Activated CD4-positive, alpha-beta T cell treated with anti-CD3 and anti-CD28 coated beads, Interleukin-2, amount 10 ng/mL, durations not matched to agents 24 days and 14 days (primary cell): ENCODE measurements around the gene DGAT2L6. TPM values are rescaled to one million over a fixed set of nuclear protein-coding genes. Genes with fewer than 3 reads are reported as not detected.
"Not testable (repeated sequence)": the region's sequence is repeated elsewhere in the genome, so short reads cannot be mapped to it uniquely, and the experiment has no call there.

Experiments used
- DNase-seq: peaks from one replicate; pipeline ENCODE4 v3.0.0; 2022
- H3K27ac Mint-ChIP-seq: one replicate; pipeline ENCODE4 v1.8.0; 2022; ENCODE audit warnings: mild to moderate bottlenecking, mixed read lengths
- H3K27me3 Mint-ChIP-seq: one replicate; pipeline ENCODE4 v1.8.0; 2022; ENCODE audit warnings: mixed read lengths
- H3K36me3 Mint-ChIP-seq: one replicate; pipeline ENCODE4 v1.8.0; 2022; ENCODE audit warnings: low read depth, mild to moderate bottlenecking, mixed read lengths
- H3K4me1 Mint-ChIP-seq: one replicate; pipeline ENCODE4 v1.8.0; 2021; ENCODE audit warnings: mixed read lengths
- H3K4me3 Mint-ChIP-seq: one replicate; pipeline ENCODE4 v1.8.0; 2022; ENCODE audit warnings: mild to moderate bottlenecking, moderate library complexity, mixed read lengths
- H3K9me3 Mint-ChIP-seq: one replicate; pipeline ENCODE4 v1.8.0; 2021; ENCODE audit warnings: mixed read lengths
- intact Hi-C: fragments of 100-400 bp; cut with micrococcal nuclease; formaldehyde crosslinking; loops from one replicate; pipeline ENCODE4 v1.15.1; 2023
- total RNA-seq: library from RNA; stranded (reverse); gene quantifications from 2 replicates; pipeline ENCODE4 v1.2.3, GENCODE V29; 2022

DGAT2L6 gene
- total RNA-seq, 1 donor from 2014 or later, result not detected

GRCh38 chrX:70226687-70227086, 49.4 kb downstream of the DGAT2L6 start:
- intact Hi-C loops, result no loop called here
- Mint-ChIP-seq H3K36me3 (no peaks in the 10 kb centered on the region), H3K27me3 (no peaks in the 10 kb centered on the region), H3K9me3 (no peaks in the 10 kb centered on the region), H3K4me1 (no peaks in the 10 kb centered on the region), H3K4me3 (no peak overlapping the region), H3K27ac (no peak overlapping the region)
- no peak for DNase-seq

GRCh38 chrX:70231666-70232065, 54.4 kb downstream of the DGAT2L6 start:
- peaks cover 10% of the 10 kb centered on the region for H3K4me1 Mint-ChIP-seq
- peak overlapping the region; percentile 41 for H3K27ac Mint-ChIP-seq
- DNase-seq, result no peak
- no peak overlapping the region for H3K4me3 Mint-ChIP-seq
- H3K36me3 Mint-ChIP-seq, result no peaks in the 10 kb centered on the region
- intact Hi-C loops, result no loop called here
- no peaks in the 10 kb centered on the region for H3K27me3 Mint-ChIP-seq
- H3K9me3 Mint-ChIP-seq, result no peaks in the 10 kb centered on the region

- no peaks in the 10 kb centered on the region for H3K9me3 Mint-ChIP-seq
- H3K36me3 Mint-ChIP-seq, result no peaks in the 10 kb centered on the region
- no peaks in the 10 kb centered on the region for H3K27me3 Mint-ChIP-seq
- peaks cover 10% of the 10 kb centered on the region for H3K4me1 Mint-ChIP-seq
- intact Hi-C loops, result no loop called here
- no peak within 1 kb of the TSS for H3K27ac Mint-ChIP-seq
- no peak for DNase-seq
- no peak within 1 kb of the TSS for H3K4me3 Mint-ChIP-seq
Measured at GRCh38 chrX:70234355-70234754, 57.1 kb downstream of the DGAT2L6 start, which contains the start of gene AWAT1. Gene AWAT1 (plus strand): TSS chrX:70234655. CDS start chrX:70234696, 41 bp downstream.

- H3K9me3 Mint-ChIP-seq, result no peaks in the 10 kb centered on the region
- H3K4me3 Mint-ChIP-seq, result no peak overlapping the region
- H3K4me1 Mint-ChIP-seq, result no peaks in the 10 kb centered on the region
- DNase-seq, result no peak
- no peaks in the 10 kb centered on the region for H3K27me3 Mint-ChIP-seq
- no peak overlapping the region for H3K27ac Mint-ChIP-seq
- H3K36me3 Mint-ChIP-seq, result no peaks in the 10 kb centered on the region
- intact Hi-C loops, result no loop called here
Measured at GRCh38 chrX:70240751-70241150, 63.5 kb downstream of the DGAT2L6 start.

GRCh38 chrX:70241501-70241900, 64.2 kb downstream of the DGAT2L6 start:
- Mint-ChIP-seq H3K9me3 (no peaks in the 10 kb centered on the region), H3K27ac (no peak overlapping the region), H3K4me1 (no peaks in the 10 kb centered on the region), H3K36me3 (no peaks in the 10 kb centered on the region), H3K27me3 (no peaks in the 10 kb centered on the region), H3K4me3 (no peak overlapping the region)
- intact Hi-C loops, result no loop called here
- no peak for DNase-seq

- H3K9me3 Mint-ChIP-seq, H3K4me1 Mint-ChIP-seq, H3K36me3 Mint-ChIP-seq, intact Hi-C loops, H3K27me3 Mint-ChIP-seq, H3K27ac Mint-ChIP-seq, H3K4me3 Mint-ChIP-seq, DNase-seq: not testable (repeated sequence)
Measured at GRCh38 chrX:70243601-70244000, 66.3 kb downstream of the DGAT2L6 start.

GRCh38 chrX:70244881-70245280, 67.6 kb downstream of the DGAT2L6 start:
- no peaks in the 10 kb centered on the region for H3K4me1 Mint-ChIP-seq
- no peaks in the 10 kb centered on the region for H3K27me3 Mint-ChIP-seq
- no peak overlapping the region for H3K27ac Mint-ChIP-seq
- intact Hi-C loops, result no loop called here
- no peak overlapping the region for H3K4me3 Mint-ChIP-seq
- H3K36me3 Mint-ChIP-seq, result no peaks in the 10 kb centered on the region
- no peak for DNase-seq
- H3K9me3 Mint-ChIP-seq, result no peaks in the 10 kb centered on the region

GRCh38 chrX:70247252-70247651, 70.0 kb downstream of the DGAT2L6 start:
- H3K9me3 Mint-ChIP-seq, result no peaks in the 10 kb centered on the region
- no peaks in the 10 kb centered on the region for H3K36me3 Mint-ChIP-seq
- H3K4me1 Mint-ChIP-seq, result no peaks in the 10 kb centered on the region
- intact Hi-C loops, result no loop called here
- DNase-seq, result no peak
- no peak overlapping the region for H3K27ac Mint-ChIP-seq
- no peak overlapping the region for H3K4me3 Mint-ChIP-seq
- H3K27me3 Mint-ChIP-seq, result no peaks in the 10 kb centered on the region

- Mint-ChIP-seq H3K36me3 (no peaks in the 10 kb centered on the region), H3K27me3 (no peaks in the 10 kb centered on the region), H3K4me3 (no peak overlapping the region), H3K27ac (no peak overlapping the region), H3K4me1 (peaks cover 16% of the 10 kb centered on the region), H3K9me3 (peaks cover 3% of the 10 kb centered on the region)
- intact Hi-C loops, result no loop called here
- no peak for DNase-seq
Measured at GRCh38 chrX:70252491-70252890, 75.2 kb downstream of the DGAT2L6 start.

GRCh38 chrX:70253377-70254062, 76.2 kb downstream of the DGAT2L6 start:
- no peak overlapping the region for H3K4me3 Mint-ChIP-seq
- H3K36me3 Mint-ChIP-seq, result no peaks in the 10 kb centered on the region
- H3K9me3 Mint-ChIP-seq, result peaks cover 3% of the 10 kb centered on the region
- peak overlapping the region; percentile 57 for H3K27ac Mint-ChIP-seq
- no peak for DNase-seq
- intact Hi-C loops, result no loop called here
- peaks cover 16% of the 10 kb centered on the region for H3K4me1 Mint-ChIP-seq
- no peaks in the 10 kb centered on the region for H3K27me3 Mint-ChIP-seq

- no peak overlapping the region for H3K4me3 Mint-ChIP-seq
- H3K27me3 Mint-ChIP-seq, result no peaks in the 10 kb centered on the region
- H3K9me3 Mint-ChIP-seq, result peaks cover 3% of the 10 kb centered on the region
- intact Hi-C loops, result no loop called here
- no peaks in the 10 kb centered on the region for H3K36me3 Mint-ChIP-seq
- H3K4me1 Mint-ChIP-seq, result peaks cover 16% of the 10 kb centered on the region
- DNase-seq, result no peak
- peak overlapping the region; percentile 57 for H3K27ac Mint-ChIP-seq
Measured at GRCh38 chrX:70254063-70254400, 76.7 kb downstream of the DGAT2L6 start.

- DNase-seq, result no peak
- Mint-ChIP-seq H3K4me3 (no peak overlapping the region), H3K27ac (no peak overlapping the region), H3K36me3 (no peaks in the 10 kb centered on the region), H3K27me3 (no peaks in the 10 kb centered on the region), H3K4me1 (peaks cover 16% of the 10 kb centered on the region), H3K9me3 (peaks cover 3% of the 10 kb centered on the region)
- intact Hi-C loops, result no loop called here
Measured at GRCh38 chrX:70254909-70255308, 77.6 kb downstream of the DGAT2L6 start.

Other genes with a start within 250 kb of the DGAT2L6 start
- gene AWAT2, start 127.5 kb upstream of the DGAT2L6 start, total RNA-seq, result not detected in 2 replicates
- gene OTUD6A, start 115.0 kb upstream of the DGAT2L6 start, total RNA-seq, result not detected in 2 replicates
- 29.8 and 30.5 TPM in 2 replicates for gene IGBP1, start 44.0 kb upstream of the DGAT2L6 start, total RNA-seq
- gene AWAT1, start 57.2 kb downstream of the DGAT2L6 start, total RNA-seq, result not detected in 2 replicates
- gene P2RY4, start 82.7 kb downstream of the DGAT2L6 start, total RNA-seq, result 0.21 and 0.24 TPM in 2 replicates
- gene ARR3, start 90.9 kb downstream of the DGAT2L6 start, total RNA-seq, result not detected in 2 replicates
- gene RAB41, start 104.7 kb downstream of the DGAT2L6 start, total RNA-seq, result not detected in 2 replicates
- 28.9 and 30.0 TPM in 2 replicates for gene PDZD11, start 112.4 kb downstream of the DGAT2L6 start, total RNA-seq
- gene KIF4A, start 112.6 kb downstream of the DGAT2L6 start, total RNA-seq, result 19.4 and 19.8 TPM in 2 replicates
- 0.12 and 0.19 TPM in 2 replicates for gene GDPD2, start 245.8 kb downstream of the DGAT2L6 start, total RNA-seq